ENCODE measurements around the gene TMEM143.

Gene TMEM143

GRCh38 chr19:48338802-48339503 lies 24.8 kb downstream of the TMEM143 start:
- no peaks in the 10 kb centered on the region for H3K9me2 ChIP-seq (replicated peaks; ENCODE audit: control insufficient read depth, low read length)
- peaks cover 4% of the 10 kb centered on the region; the same call in 1 of the 2 replicates for H3K36me3 ChIP-seq (ENCODE audit: control insufficient read depth, low read length)
- H3K27ac ChIP-seq (ENCODE audit: low read depth, low read length), result no peak overlapping the region
- H3K79me2 ChIP-seq (ENCODE audit: control insufficient read depth, low read length), result no peaks in the 10 kb centered on the region
- no peaks in the 10 kb centered on the region for H4K20me1 ChIP-seq (ENCODE audit: control insufficient read depth, insufficient read depth, low read depth, low read length)
- TF ChIP-seq EZH2phosphoT487 (IDR thresholded peaks at IDR 0.05; ENCODE audit: borderline replicate concordance, low read length), result no peak
- no peak for TF ChIP-seq CTCF (IDR thresholded peaks at IDR 0.05; ENCODE audit: low read depth, low read length, poor library complexity, severe bottlenecking)
- H3K4me2 ChIP-seq (ENCODE audit: low read length), result no peak overlapping the region
- peaks cover 4% of the 10 kb centered on the region; the same call in 1 of the 2 replicates for H3F3A ChIP-seq (ENCODE audit: control insufficient read depth, insufficient read depth)
- H3K27me3 ChIP-seq (ENCODE audit: control insufficient read depth, low read length), result no peaks in the 10 kb centered on the region
- H3K4me1 ChIP-seq (ENCODE audit: control insufficient read depth, low read length), result peaks cover 10% of the 10 kb centered on the region
- no peaks in the 10 kb centered on the region for H3K9me3 ChIP-seq (ENCODE audit: control insufficient read depth, insufficient read depth, low read length)
- H3K4me3 ChIP-seq (ENCODE audit: low read length), result no peak overlapping the region

- H3K27ac ChIP-seq (ENCODE audit: low read depth, low read length), result no peak overlapping the region
- TF ChIP-seq CTCF (IDR thresholded peaks at IDR 0.05; ENCODE audit: low read depth, low read length, poor library complexity, severe bottlenecking), result no peak
- TF ChIP-seq EZH2phosphoT487 (IDR thresholded peaks at IDR 0.05; ENCODE audit: borderline replicate concordance, low read length), result no peak
Measured at GRCh38 chr19:48338253-48338755, 25.4 kb downstream of the TMEM143 start.

GRCh38 chr19:48333467-48334384 lies 30.0 kb downstream of the TMEM143 start:
- TF ChIP-seq EZH2phosphoT487 (IDR thresholded peaks at IDR 0.05; ENCODE audit: borderline replicate concordance, low read length), result no peak
- TF ChIP-seq CTCF (IDR thresholded peaks at IDR 0.05; ENCODE audit: low read depth, low read length, poor library complexity, severe bottlenecking), result peak; percentile 88
- Histone ChIP-seq H3K4me2 (ENCODE audit: low read length) (peak overlapping the region; percentile 82), H3K27ac (ENCODE audit: low read depth, low read length) (peak overlapping the region; percentile 89)

More at GRCh38 chr19:48338253-48338755, 25.4 kb downstream of the TMEM143 start:
- no peaks in the 10 kb centered on the region for H4K20me1 ChIP-seq (ENCODE audit: control insufficient read depth, insufficient read depth, low read depth, low read length)
- no peak overlapping the region for H3K4me3 ChIP-seq (ENCODE audit: low read length)
- H3K27me3 ChIP-seq (ENCODE audit: control insufficient read depth, low read length), result no peaks in the 10 kb centered on the region
- no peaks in the 10 kb centered on the region for H3K9me3 ChIP-seq (ENCODE audit: control insufficient read depth, insufficient read depth, low read length)
- peaks cover 15% of the 10 kb centered on the region for H3K4me1 ChIP-seq (ENCODE audit: control insufficient read depth, low read length)
- no peak overlapping the region for H3K4me2 ChIP-seq (ENCODE audit: low read length)
- no peaks in the 10 kb centered on the region for H3K9me2 ChIP-seq (replicated peaks; ENCODE audit: control insufficient read depth, low read length)
- no peaks in the 10 kb centered on the region for H3K79me2 ChIP-seq (ENCODE audit: control insufficient read depth, low read length)
- H3F3A ChIP-seq (ENCODE audit: control insufficient read depth, insufficient read depth), result peaks cover 8% of the 10 kb centered on the region
- H3K36me3 ChIP-seq (ENCODE audit: control insufficient read depth, low read length), result peaks cover 4% of the 10 kb centered on the region; the same call in 1 of the 2 replicates

More at GRCh38 chr19:48333467-48334384, 30.0 kb downstream of the TMEM143 start:
- Histone ChIP-seq H3F3A (ENCODE audit: control insufficient read depth, insufficient read depth) (peaks cover 19% of the 10 kb centered on the region), H3K27me3 (ENCODE audit: control insufficient read depth, low read length) (no peaks in the 10 kb centered on the region), H4K20me1 (ENCODE audit: control insufficient read depth, insufficient read depth, low read depth, low read length) (no peaks in the 10 kb centered on the region), H3K9me3 (ENCODE audit: control insufficient read depth, insufficient read depth, low read length) (peaks cover 4% of the 10 kb centered on the region), H3K9me2 (replicated peaks; ENCODE audit: control insufficient read depth, low read length) (no peaks in the 10 kb centered on the region), H3K36me3 (ENCODE audit: control insufficient read depth, low read length) (peaks cover 9% of the 10 kb centered on the region), H3K4me3 (ENCODE audit: low read length) (peak overlapping the region; percentile 76), H3K4me1 (ENCODE audit: control insufficient read depth, low read length) (peaks cover 54% of the 10 kb centered on the region), H3K79me2 (ENCODE audit: control insufficient read depth, low read length) (peaks cover 10% of the 10 kb centered on the region; the same call in 1 of the 2 replicates)
